Measurements from ENCODE around the gene ABHD17C.

The ABHD17C gene

GRCh38 chr15:80742081-80742480, 47.0 kb downstream of the ABHD17C start:
- no peak overlapping the region for H3K27ac ChIP-seq
- no peak overlapping the region for H3K4me3 ChIP-seq
- H3K36me3 ChIP-seq (ENCODE audit: insufficient read depth, low read length), result no peaks in the 10 kb centered on the region
- no peak for DNase-seq (ENCODE audit: low read depth, low spot score)
- H3K9ac ChIP-seq (ENCODE audit: insufficient read length), result no peak overlapping the region
- TF ChIP-seq POLR2AphosphoS5 (IDR thresholded peaks at IDR 0.05; ENCODE audit: borderline replicate concordance, low read depth, low read length) (no peak), FOXP2 (optimal IDR thresholded peaks at IDR 0.05; ENCODE audit: control extremely low read depth, extremely low read length, insufficient read depth) (no peak)
- H3K9me3 ChIP-seq (ENCODE audit: low read depth, low read length), result no peaks in the 10 kb centered on the region

- Histone ChIP-seq H3K9ac (ENCODE audit: insufficient read length) (no peak overlapping the region), H3K9me3 (ENCODE audit: low read depth, low read length) (no peaks in the 10 kb centered on the region), H3K4me3 (no peak overlapping the region), H3K36me3 (ENCODE audit: insufficient read depth, low read length) (no peaks in the 10 kb centered on the region), H3K27ac (no peak overlapping the region)
- TF ChIP-seq EZH2 (IDR thresholded peaks at IDR 0.05) (no peak), POLR2AphosphoS5 (IDR thresholded peaks at IDR 0.05; ENCODE audit: borderline replicate concordance, low read depth, low read length) (no peak), FOXP2 (optimal IDR thresholded peaks at IDR 0.05; ENCODE audit: control extremely low read depth, extremely low read length, insufficient read depth) (no peak)
- DNase-seq (ENCODE audit: low read depth, low spot score), result no peak
Measured at GRCh38 chr15:80743189-80743833, 48.2 kb downstream of the ABHD17C start.

GRCh38 chr15:80744415-80744814, 49.3 kb downstream of the ABHD17C start:
- no peaks in the 10 kb centered on the region for H3K9me3 ChIP-seq (ENCODE audit: low read depth, low read length)
- H3K9ac ChIP-seq (ENCODE audit: insufficient read length), result no peak overlapping the region
- no peaks in the 10 kb centered on the region for H3K36me3 ChIP-seq (ENCODE audit: insufficient read depth, low read length)
- H3K27ac ChIP-seq, result no peak overlapping the region
- no peak overlapping the region for H3K4me3 ChIP-seq
- TF ChIP-seq EZH2 (IDR thresholded peaks at IDR 0.05), result no peak
- TF ChIP-seq POLR2AphosphoS5 (IDR thresholded peaks at IDR 0.05; ENCODE audit: borderline replicate concordance, low read depth, low read length), result no peak
- no peak for TF ChIP-seq FOXP2 (optimal IDR thresholded peaks at IDR 0.05; ENCODE audit: control extremely low read depth, extremely low read length, insufficient read depth)
- no peak for DNase-seq (ENCODE audit: low read depth, low spot score)

- H3K9ac ChIP-seq (ENCODE audit: insufficient read length), result no peak overlapping the region
- DNase-seq (ENCODE audit: low read depth, low spot score), result no peak
- H3K27ac ChIP-seq, result no peak overlapping the region
- TF ChIP-seq POLR2AphosphoS5 (IDR thresholded peaks at IDR 0.05; ENCODE audit: borderline replicate concordance, low read depth, low read length), result no peak
- no peaks in the 10 kb centered on the region for H3K9me3 ChIP-seq (ENCODE audit: low read depth, low read length)
- H3K36me3 ChIP-seq (ENCODE audit: insufficient read depth, low read length), result no peaks in the 10 kb centered on the region
- H3K4me3 ChIP-seq, result no peak overlapping the region
Measured at GRCh38 chr15:80744826-80745225, 49.7 kb downstream of the ABHD17C start.

- no peak overlapping the region for H3K9ac ChIP-seq (ENCODE audit: insufficient read length)
- TF ChIP-seq POLR2AphosphoS5 (IDR thresholded peaks at IDR 0.05; ENCODE audit: borderline replicate concordance, low read depth, low read length), result no peak
- TF ChIP-seq FOXP2 (optimal IDR thresholded peaks at IDR 0.05; ENCODE audit: control extremely low read depth, extremely low read length, insufficient read depth), result no peak
- no peak for TF ChIP-seq EZH2 (IDR thresholded peaks at IDR 0.05)
- DNase-seq (ENCODE audit: low read depth, low spot score), result no peak
- no peak overlapping the region for H3K27ac ChIP-seq
- H3K9me3 ChIP-seq (ENCODE audit: low read depth, low read length), result no peaks in the 10 kb centered on the region
- no peaks in the 10 kb centered on the region for H3K36me3 ChIP-seq (ENCODE audit: insufficient read depth, low read length)
- no peak overlapping the region for H3K4me3 ChIP-seq
Measured at GRCh38 chr15:80745888-80746287, 50.8 kb downstream of the ABHD17C start.

GRCh38 chr15:80747317-80748053, 52.4 kb downstream of the ABHD17C start:
- Histone ChIP-seq H3K9me3 (ENCODE audit: low read depth, low read length) (no peaks in the 10 kb centered on the region), H3K27ac (no peak overlapping the region), H3K36me3 (ENCODE audit: insufficient read depth, low read length) (no peaks in the 10 kb centered on the region), H3K9ac (ENCODE audit: insufficient read length) (no peak overlapping the region), H3K4me3 (no peak overlapping the region)
- TF ChIP-seq EZH2 (IDR thresholded peaks at IDR 0.05) (no peak), POLR2AphosphoS5 (IDR thresholded peaks at IDR 0.05; ENCODE audit: borderline replicate concordance, low read depth, low read length) (no peak), FOXP2 (optimal IDR thresholded peaks at IDR 0.05; ENCODE audit: control extremely low read depth, extremely low read length, insufficient read depth) (no peak)
- no peak for DNase-seq (ENCODE audit: low read depth, low spot score)

- Histone ChIP-seq H3K4me3 (no peak overlapping the region), H3K9me3 (ENCODE audit: low read depth, low read length) (no peaks in the 10 kb centered on the region), H3K9ac (ENCODE audit: insufficient read length) (no peak overlapping the region), H3K27ac (no peak overlapping the region), H3K36me3 (ENCODE audit: insufficient read depth, low read length) (no peaks in the 10 kb centered on the region)
- TF ChIP-seq FOXP2 (optimal IDR thresholded peaks at IDR 0.05; ENCODE audit: control extremely low read depth, extremely low read length, insufficient read depth), result no peak
- no peak for TF ChIP-seq EZH2 (IDR thresholded peaks at IDR 0.05)
- no peak for TF ChIP-seq POLR2AphosphoS5 (IDR thresholded peaks at IDR 0.05; ENCODE audit: borderline replicate concordance, low read depth, low read length)
- no peak for DNase-seq (ENCODE audit: low read depth, low spot score)
Measured at GRCh38 chr15:80749589-80749988, 54.5 kb downstream of the ABHD17C start.

- no peak overlapping the region for H3K27ac ChIP-seq
- H3K4me3 ChIP-seq, result no peak overlapping the region
- no peaks in the 10 kb centered on the region for H3K36me3 ChIP-seq (ENCODE audit: insufficient read depth, low read length)
- TF ChIP-seq EZH2 (IDR thresholded peaks at IDR 0.05) (no peak), POLR2AphosphoS5 (IDR thresholded peaks at IDR 0.05; ENCODE audit: borderline replicate concordance, low read depth, low read length) (no peak), FOXP2 (optimal IDR thresholded peaks at IDR 0.05; ENCODE audit: control extremely low read depth, extremely low read length, insufficient read depth) (no peak)
- H3K9me3 ChIP-seq (ENCODE audit: low read depth, low read length), result no peaks in the 10 kb centered on the region
- no peak for DNase-seq (ENCODE audit: low read depth, low spot score)
- H3K9ac ChIP-seq (ENCODE audit: insufficient read length), result no peak overlapping the region
Measured at GRCh38 chr15:80750575-80750974, 55.5 kb downstream of the ABHD17C start.

All from SK-N-MC (cell line).